Vagina (tissue), 2 donors: Measurements from ENCODE around the gene CBX4.

Experiments
- CTCF ChIP-seq, 3 experiments: fragments of 450-650 bp in 2 of 3; fragments of 200-600 bp in 1 of 3; sonication (generic) in 1 of 3; IDR thresholded peaks; one replicate each; pipeline ENCODE4 v1.5.1; 2017 to 2019; ENCODE audit warnings: antibody characterized with exemption in 3 of 3, mild to moderate bottlenecking in 2 of 3, moderate library complexity in 2 of 3
- POLR2A ChIP-seq, 2 donors: fragments of 450-650 bp; IDR thresholded peaks; one replicate each; pipeline ENCODE4 v1.6.1; 2017; ENCODE audit warnings: antibody characterized with exemption in 2 of 2, mild to moderate bottlenecking in 2 of 2, moderate library complexity in 2 of 2
- POLR2AphosphoS5 ChIP-seq, 2 donors: sonication (generic); formaldehyde crosslinking; IDR thresholded peaks; one replicate each; pipeline ENCODE4 v1.9.0; 2017; ENCODE audit warnings: antibody characterized with exemption in 2 of 2, mild to moderate bottlenecking in 2 of 2, low read depth in 1 of 2; ENCODE audit not compliant: insufficient read depth in 1 of 2

- TF ChIP-seq CTCF (IDR thresholded peaks at IDR 0.05) (no peak), POLR2A (IDR thresholded peaks at IDR 0.05) (no peak), POLR2AphosphoS5 (IDR thresholded peaks at IDR 0.05; ENCODE audit: insufficient read depth in 1 of 2, low read depth in 1 of 2) (no peak)
These were observed 32.8 kb downstream of the CBX4 start for GRCh38 chr17:79806446-79806760.
